Esophagus muscularis mucosa (tissue), 4 donors: ENCODE measurements around the gene EGR2.

Experiments
- CTCF ChIP-seq, 3 experiments: fragments of 200-600 bp in 2 of 3; fragments of 450-650 bp in 1 of 3; sonication (generic) in 2 of 3; IDR thresholded peaks; one replicate each; pipeline ENCODE4 v1.5.1; 2017 to 2019; ENCODE audit warnings: antibody characterized with exemption in 3 of 3, mild to moderate bottlenecking in 2 of 3, moderate library complexity in 1 of 3
- EP300 ChIP-seq: sonication (generic); formaldehyde crosslinking; IDR thresholded peaks from one replicate; pipeline ENCODE4 v1.6.1; 2017; ENCODE audit warnings: antibody characterized with exemption
- POLR2A ChIP-seq: fragments of 450-650 bp; IDR thresholded peaks from one replicate; pipeline ENCODE4 v1.6.1; 2017; ENCODE audit warnings: antibody characterized with exemption, moderate library complexity, mild to moderate bottlenecking, low read depth
- POLR2AphosphoS5 ChIP-seq, 2 donors: sonication (generic); formaldehyde crosslinking; IDR thresholded peaks; one replicate each; pipeline ENCODE4 v1.6.1; 2017; ENCODE audit warnings: antibody characterized with exemption in 2 of 2

- TF ChIP-seq CTCF (IDR thresholded peaks at IDR 0.05) = no peak
- no peak for TF ChIP-seq POLR2AphosphoS5 (IDR thresholded peaks at IDR 0.05)
- TF ChIP-seq POLR2A = no peak
- TF ChIP-seq EP300 = no peak
Measured at GRCh38 chr10:62803724-62804355, 12.3 kb downstream of the EGR2 start.
